LHCN-M2 (cell line): ENCODE results near the gene TDRD5. TPM values are rescaled to one million over a fixed set of nuclear protein-coding genes. Genes with fewer than 3 reads are reported as not detected.
"Not testable (repeated sequence)": the region's sequence is repeated elsewhere in the genome, so short reads cannot be mapped to it uniquely, and the experiment has no call there.

Experiments
- DNase-seq: peaks from one replicate; pipeline ENCODE4 v3.0.0-alpha.2; 2012; ENCODE audit warnings: low read depth
- total RNA-seq: library from RNA; depleted of rRNA; stranded (reverse); fragments of >200 nt; gene quantifications from 2 replicates; pipeline ENCODE4 v1.2.3, GENCODE V29; 2014

TDRD5 gene
- total RNA-seq, 1 experiment from 2014 or later: not detected

DNA sequence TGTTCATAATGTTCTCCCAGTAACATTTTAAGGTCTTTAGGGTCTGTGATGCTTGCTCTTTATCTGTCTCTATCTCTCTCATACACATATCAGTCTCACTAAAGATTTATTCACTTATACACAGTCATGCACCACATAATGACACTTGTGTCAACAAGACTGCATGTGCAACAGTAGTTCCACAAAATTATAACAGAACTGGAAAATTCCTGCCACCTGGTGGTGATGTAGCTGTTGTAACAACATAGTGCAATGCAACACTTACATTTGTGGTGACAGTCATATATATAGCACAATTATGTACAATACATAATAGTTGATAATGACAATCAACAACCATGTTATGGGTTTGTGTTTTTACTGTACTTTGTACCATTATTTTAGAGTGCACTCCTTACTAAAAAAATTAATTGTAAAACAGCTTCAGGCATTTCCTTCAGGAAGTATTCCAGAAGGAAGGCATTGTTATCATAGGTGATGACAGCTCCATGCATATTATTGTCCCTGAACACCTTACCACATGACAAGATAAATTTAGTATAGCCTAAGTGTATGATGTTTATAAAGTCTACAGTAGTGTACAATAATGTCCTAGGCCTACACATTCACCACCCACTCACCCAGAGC, 8.1 kb downstream of the TDRD5 start:
- DNase-seq: peak; percentile 23

DNA sequence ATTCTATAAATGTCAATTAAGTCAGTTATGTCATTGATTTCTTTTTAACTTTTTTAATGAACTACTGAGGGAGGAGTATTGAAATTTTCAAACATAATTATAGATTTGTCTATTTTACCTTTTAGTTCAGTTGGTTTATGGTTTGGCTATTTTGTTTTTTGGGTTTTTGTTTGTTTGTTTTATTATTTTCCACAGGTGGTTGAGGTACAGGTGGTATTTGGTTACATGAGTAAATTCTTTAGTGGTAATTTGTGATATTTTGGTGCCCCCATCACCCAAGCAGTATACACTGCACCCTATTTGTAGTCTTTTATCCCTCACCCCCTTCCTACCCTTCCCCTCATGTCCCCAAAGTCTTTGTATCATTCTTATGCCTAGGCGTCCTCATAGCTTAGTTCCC, 9.5 kb downstream of the TDRD5 start:
- DNase-seq: no peak

DNA sequence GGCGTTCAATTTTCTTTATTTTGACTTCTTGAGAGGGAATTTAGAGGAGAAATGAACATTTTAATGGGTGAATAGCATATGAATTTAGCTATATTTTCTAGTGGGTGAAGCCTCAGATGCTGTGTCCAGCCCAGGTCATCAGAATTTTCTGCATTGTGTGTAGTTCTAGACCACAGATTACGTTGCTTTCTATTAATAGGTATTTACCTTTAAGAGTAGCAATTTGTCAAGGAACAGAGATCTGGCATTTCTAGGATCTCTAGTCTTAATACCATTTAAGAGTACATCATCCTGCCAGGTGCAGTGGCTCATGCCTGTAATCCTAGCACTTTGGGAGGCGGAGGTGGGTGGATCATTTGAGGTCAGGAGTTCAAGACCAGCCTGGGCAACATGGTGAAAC, 20.7 kb downstream of the TDRD5 start:
- no peak for DNase-seq

DNA sequence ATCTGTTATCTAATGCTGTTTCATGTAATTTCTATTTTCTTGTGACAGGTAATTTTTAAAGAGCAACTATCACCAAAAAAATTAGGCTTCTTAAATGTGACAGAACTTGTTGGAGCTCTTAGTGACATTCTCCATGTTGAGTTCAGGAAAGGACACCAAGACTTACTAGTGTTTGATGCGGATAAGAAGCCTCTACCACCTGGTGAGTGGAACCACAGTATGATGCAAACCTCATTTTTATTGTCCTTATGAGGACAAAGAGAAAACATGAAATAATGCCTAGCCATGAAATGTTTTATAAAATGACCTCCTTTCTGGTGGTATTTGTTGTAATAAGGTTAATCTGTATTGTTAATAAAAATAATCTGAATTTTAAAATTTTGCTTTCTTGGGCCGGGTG, 39.1 kb downstream of the TDRD5 start:
- DNase-seq: no peak

DNA sequence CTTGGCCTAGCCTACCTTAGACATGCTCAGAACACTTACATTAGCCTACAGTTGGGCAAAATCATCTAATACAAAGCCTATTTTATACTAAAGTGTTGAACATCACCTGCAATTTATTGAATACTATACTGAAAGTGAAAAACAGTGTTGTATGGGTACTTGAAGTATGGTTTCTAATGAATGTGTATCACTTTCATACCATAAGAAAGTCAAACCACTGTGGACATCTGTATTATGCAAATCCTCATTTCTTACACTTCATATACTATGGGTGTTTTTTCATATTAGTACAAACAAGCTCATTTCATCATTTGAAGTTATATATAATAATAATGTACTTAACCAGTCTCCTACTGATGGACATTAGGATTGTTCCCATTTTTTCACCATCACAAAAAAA, 41.2 kb downstream of the TDRD5 start:
- DNase-seq: no peak

DNA sequence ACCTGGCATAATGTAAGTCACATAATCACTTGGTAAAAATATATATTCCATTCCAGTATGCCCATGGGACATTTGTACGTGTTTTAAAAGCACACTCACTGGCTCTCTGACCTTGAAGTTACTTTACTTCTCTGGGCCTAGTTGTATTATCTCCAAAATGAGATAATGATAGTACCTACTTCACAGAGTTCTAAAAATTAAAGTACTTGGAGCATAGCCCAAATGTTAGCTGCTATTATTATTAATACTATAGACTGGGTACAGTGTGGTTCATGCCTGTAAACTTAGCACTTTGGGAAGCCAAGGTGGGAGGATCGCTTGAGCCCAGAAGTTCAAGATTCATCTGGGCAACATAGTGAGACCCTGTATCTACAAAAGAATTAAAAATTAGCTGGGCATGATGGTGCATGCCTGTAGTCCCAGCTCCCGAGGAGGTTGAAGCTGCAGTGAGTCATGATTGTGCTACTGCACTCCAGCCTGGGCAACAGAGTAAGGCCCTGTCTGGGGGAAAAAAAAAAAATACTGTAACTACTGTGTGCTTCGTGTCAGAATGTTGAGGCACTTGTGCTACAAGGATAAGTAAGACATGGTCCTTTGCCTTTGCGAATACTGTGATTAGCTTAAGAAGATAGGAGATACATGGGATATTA, 45.7 kb downstream of the TDRD5 start:
- no peak for DNase-seq

DNA sequence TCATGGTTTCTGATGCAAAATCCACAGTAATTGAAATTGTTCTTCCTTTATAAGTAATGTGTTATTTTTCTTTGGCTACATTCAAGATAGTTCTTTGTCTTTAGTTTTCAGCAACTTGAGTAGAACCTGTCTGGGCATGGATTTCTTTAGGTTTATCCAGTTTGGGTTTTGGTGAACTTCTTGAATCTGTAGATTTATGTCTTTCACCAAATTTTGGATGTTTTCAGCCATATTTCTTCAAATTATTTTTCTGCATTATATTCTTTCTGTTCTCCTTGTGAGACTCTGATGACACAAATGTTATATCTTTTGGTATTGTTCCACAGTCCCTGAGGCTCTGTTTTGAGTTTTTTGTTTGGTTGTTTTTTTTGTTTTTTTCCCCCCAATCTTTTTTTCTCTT, 69.4 kb downstream of the TDRD5 start:
- no peak for DNase-seq

DNA sequence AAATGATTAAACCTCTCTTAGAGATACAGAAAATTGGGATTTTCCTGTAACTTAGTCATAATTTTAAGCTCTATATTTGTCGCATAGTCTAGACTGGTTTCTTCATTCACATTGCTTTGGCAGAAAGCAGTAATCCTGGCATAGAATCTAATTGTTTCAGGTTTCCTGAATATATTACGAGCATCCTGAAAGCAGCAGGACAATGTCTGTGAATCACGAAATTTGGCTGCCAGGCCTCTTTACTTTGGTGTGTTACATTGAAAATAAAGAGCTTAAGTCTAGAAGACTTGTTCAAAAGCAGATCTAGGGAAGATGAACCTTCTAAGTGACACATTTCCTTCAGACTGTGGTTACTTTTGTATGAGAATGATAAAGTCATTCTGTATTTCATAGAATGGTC, 72.2 kb downstream of the TDRD5 start:
- DNase-seq: no peak

DNA sequence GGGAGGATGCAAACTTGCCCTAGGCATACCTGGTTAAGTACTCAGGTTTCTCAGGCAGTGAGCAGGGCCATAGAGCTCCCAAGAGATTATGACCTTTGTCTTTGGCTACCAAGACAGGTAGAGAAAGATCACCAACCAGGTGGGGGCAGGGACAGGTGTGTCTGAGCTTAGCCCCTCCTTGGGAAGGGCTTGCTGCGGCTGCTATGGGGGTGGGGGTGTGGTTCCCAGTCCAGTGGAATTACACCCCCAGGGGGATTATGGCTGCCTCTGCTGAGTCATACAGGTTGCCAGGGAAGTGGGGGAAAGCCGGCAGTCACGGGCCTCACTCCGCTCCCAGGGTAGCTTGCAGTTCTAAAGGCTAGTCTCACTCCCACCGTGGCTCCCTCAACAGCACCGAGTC, 86.2 kb downstream of the TDRD5 start:
- no peak for DNase-seq

DNA sequence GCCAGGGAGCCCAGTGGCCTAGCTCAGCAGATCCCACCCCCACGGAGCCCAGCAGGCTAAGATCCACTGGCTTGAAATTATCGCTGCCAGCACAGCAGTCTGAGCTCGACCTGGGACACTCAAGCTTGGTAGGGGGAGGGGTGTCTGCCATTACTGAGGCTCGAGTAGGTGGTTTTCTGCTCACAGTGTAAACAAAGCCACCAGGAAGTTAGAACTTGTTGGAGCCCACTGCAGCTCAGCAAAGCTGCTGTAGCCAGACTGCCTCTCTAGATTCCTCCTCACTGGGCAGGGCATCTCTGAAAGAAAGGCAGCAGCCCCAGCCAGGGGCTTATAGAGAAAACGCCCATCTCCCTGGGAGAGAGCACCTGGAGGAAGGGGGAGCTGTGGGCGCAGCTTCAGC, 102.9 kb downstream of the TDRD5 start:
- DNase-seq: not testable (repeated sequence)

DNA sequence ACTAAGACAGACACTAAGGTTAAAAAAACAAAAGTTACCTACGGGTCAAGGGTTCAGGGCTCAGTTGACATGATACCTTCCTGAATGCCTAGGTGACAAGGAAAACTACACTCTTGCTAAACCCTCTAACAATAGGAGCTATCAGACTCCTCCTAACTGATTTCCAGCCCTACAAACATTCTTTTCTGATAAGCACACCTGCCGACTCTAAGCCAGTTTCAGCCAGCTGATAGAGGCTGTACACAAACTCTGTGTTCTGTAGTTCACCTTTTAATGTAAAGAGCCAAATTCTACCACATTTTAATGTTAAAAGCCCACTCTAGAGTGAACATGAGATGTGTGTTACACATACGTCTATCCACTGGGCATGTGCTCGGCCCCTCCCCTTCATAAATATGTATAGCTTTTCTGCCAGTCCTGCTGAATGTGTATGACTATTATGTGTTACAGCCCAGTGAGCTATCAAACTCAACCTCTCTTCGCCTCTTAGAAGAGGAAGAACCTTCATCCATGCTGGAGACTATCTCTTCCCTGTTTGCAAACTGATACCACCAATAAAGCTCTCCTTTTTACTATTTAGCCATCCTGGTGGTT, 111.4 kb downstream of the TDRD5 start:
- DNase-seq: no peak

DNA sequence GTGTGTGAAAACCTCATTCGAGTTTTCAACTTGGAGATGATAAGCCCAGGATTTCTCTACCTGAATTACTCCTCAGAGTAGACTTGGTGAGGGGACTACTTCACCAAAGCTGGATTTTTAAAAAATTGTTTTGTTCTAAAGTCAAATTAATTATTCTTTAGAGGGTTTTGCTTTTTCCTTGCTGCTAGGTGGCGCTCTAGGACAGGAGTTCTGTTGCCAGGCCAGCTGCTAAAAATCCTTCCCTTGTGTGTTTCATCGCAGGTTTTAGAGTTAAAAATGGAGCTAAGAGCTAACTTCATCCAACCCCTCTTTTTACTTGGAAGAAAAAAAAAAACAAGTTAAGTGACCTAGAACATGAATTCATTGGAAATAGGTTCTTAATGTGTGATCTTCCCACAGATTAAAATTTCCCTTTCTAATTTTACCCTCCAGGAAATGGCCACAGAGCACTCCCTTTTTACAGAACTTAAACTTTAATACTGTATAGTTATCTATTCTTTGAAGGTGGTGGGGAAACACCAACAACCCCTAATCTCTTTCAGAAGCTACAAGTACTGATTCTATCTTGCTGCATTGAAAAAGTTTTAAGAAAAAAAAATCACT, 114.8 kb downstream of the TDRD5 start:
- DNase-seq: peak; percentile 57

DNA sequence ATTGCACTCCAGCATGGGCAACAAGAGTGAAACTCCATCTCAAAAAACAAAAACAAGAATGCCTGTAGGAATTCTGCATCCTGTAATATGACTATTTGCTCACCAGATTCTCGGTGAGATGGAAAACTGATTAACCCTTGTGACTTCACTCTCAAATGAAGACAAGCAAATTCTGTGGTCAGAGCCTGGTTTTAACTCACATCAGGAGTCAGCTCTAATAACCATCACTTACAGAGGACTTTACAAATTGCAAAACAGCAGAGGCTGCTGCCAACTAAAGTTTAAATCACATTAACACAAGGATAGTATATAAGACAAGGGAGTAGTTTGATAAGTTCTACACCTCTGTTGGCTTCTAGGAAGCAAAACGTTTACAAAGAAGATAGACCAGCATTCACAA, 115.8 kb downstream of the TDRD5 start:
- DNase-seq: no peak

DNA sequence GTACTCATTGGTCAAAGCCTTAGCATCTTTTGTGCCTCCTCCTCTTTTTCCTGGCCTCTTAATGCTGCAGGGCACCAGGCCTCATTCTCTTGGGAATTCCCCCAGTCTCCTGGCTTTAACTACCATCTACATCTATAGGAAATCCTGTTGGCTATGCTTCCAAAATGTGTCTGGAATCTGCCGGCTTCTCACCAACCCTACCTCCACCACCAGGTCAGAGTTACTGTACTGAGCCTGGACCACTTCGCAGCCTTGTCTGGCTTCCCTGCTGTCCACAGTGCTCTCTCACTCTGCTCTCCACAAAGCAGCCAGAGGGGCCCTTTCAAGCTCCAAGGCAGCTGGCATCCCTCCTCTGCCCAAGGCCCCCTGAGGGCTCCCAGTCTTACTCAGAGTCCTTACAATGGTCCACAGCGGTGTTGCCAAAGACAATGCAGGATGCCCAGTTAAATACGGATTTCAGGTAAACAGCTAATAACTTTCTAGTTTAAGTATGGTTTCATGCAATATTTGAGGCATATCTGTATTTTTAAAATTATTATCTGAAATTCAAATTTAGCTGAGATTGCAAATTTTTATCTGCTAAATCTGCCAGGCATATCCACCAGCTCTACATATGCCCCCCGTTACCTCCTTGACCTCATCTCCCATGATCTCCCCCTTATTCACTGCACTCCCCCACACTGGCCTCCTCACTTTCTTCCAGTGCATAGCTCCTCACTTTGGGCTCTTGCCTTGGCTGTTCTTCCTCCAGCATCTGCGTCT, 117.0 kb downstream of the TDRD5 start:
- no peak for DNase-seq

DNA sequence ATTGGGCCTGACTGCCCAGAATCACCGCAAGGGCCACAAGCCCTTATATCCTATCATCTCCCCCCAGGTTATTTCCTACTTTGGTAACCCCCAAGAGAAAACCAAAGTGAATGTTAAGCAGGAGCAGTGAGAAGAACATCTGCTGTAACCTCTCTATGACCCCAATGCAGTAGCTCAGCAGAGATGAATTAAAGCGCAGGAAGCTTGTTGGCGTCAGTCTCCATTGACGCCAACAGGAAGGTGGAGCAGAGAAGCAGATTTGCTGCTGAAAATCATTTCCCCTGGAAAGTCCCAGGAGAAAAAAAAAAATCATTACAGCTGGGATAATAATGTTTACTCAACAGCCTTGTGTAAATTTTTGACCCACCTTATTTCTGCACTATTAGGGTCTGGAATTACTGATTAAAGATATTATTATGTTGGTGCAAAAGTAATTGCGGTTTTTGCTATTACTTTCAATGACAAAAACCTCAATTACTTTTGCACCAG, 118.3 kb downstream of the TDRD5 start:
- DNase-seq: peak; percentile 6

DNA sequence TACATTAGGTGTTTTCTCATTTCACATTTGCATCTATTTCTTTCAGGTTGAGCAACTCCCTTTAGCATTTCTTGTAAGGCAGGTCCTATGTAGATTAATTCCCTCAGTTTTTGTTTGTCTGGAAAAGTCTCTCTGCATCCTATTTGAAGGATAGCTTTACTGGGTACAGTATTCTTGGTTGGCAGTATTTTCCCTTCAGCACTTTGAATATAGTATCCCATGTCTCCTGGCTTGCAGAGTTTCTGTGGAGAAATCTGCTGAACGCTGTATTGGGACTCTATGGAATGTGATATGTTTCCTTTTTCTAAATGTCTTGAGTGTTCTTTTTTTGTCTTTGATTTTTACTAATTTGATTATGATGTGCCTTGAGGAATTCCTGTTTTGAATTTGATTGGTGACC, 122.5 kb downstream of the TDRD5 start:
- DNase-seq: no peak

DNA sequence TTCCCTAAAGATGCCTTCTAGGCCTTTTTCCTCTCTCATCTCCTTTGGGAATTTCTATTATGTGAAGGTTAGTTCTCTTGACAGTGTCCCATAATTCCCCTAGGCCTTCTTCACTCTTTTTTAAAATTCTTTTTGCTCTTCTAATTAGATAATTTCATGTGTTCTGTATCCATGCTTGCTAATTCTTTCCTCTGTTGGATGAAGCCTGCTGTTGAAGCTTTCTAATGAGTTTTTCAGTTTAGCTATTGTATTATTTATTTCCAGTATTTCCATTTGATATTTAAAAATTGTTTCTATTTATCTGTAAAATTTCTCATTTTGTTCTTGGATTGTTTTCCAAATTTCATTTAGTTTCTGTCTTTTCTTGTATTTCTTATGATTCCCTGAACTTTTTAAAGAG, 123.0 kb downstream of the TDRD5 start:
- DNase-seq: no peak

DNA sequence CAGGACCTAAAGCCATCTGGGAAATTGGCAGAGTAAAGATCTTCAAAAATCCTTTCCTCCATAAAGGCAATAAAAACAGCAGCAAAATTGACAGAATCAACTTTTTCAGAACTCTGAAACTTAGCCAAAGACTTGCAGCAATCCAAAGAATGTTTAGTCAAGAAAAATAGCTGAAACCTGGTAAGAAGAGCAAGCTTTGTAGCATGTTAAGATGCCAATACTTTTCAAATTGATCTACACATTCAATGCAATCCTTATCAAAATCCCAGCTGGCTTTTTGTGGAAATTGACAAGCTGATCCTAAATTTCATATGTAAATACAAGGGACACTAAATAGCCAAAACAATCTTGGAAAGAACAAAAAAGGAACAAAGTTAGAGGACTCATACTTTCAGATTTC, 127.6 kb downstream of the TDRD5 start:
- DNase-seq: no peak

DNA sequence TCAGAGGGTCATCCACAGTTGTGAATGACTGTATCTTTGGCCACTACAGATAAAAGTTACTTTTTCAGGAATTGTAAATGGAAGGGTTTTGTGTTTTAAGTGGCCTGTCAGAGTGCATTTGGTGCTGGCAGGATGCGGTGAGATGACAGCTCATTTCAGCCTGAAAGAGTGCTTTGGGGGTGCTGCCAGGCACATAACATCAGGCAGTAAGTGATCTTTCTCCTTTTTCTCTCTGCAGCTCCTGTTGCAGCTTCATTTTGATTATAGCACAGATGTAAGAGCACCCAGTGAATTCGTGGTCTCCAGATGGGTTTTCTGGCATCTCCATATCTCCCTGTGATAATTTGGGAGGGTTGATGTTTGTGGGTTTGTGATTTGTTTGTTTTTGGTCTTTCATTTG, 136.6 kb downstream of the TDRD5 start:
- peak; percentile 5 for DNase-seq

DNA sequence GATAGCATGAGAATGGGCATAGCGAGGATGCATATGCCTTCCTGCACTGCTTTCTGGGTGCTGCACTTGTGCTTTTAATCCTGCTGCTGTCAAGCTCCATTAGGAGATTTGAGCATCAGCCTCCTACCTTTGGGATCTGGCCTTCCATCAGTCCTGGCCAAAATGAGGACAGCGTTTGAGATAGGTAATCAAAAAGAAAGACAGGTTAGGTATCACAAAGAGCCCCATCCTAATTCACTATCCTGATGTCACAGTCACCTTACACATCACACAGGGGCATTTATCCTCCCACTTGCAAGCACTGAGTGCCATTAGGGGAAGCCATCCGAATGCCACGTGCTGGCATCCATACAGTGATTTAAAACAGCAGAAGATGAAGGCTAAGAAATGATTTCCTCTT, 138.2 kb downstream of the TDRD5 start:
- DNase-seq: no peak

DNA sequence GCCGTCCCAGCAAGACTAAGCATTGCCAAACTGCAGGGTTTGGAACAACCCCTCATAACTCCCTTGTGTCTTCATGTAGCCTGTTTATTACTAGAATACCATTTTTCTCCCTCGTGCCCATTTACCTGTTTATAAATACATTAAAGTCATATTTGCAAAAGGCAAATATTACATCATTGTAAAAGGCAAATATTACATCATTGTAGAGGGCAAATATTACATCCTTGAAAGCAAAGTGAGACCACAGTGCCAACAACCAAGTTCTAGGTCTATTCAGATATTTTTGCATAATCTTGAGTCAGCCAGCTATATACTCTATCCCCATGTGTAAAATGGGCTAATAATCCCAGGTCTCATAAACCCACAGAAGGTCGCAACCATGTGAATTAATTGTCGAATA, 140.0 kb downstream of the TDRD5 start:
- DNase-seq: no peak
